GM18526 (cell line): ENCODE results near the gene SORCS2.

ENCODE experiments used
- POLR2A ChIP-seq: IDR thresholded peaks from 3 replicates; pipeline ENCODE4 v1.6.1; 2011; ENCODE audit not compliant: insufficient read length; ENCODE audit errors: extremely low read depth

Gene SORCS2

DNA sequence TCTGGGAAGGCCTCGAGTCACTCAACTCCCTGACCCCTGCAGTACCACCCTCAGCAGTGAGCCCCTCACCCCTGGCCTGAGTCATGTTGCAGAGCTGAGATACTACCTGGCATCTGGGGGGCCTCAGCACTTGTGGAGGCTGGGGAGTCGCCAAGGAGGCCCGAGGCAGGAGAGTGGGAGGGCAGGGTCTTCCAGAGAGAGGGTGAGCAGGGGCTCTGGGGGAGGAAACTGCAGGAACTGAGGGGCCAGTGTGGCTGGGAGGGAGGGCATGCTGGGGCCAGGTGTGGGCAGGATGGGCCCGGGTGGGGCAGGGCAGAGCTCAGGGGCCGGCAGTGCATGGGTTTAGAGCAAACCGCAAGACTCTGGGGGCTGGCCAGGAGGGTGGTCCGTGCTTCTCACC lies 59.7 kb downstream of the SORCS2 start:
- no peak for TF ChIP-seq POLR2A

GRCh38 chr4:7252510-7253340 lies 60.4 kb downstream of the SORCS2 start:
- TF ChIP-seq POLR2A = no peak

GRCh38 chr4:7253341-7253700 lies 61.0 kb downstream of the SORCS2 start:
- TF ChIP-seq POLR2A = no peak

DNA sequence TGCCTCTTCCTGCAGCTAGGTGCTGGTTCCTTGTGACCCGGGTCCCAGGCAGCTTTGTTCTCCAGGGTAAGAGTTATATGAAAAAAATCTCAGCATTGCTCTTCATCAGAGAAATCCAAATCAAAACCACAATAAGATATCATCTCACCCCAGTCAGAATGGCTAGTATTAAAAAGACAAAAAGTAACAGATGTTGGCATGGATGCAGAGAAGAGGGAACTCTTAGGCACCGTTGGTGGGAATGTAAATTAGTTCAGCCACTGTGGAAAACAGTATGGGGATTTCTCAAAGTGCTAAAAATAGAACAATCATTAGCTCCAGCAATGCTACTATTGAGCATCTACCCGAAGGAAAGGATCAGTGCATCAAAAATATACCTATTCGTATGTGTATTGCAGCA lies 61.5 kb downstream of the SORCS2 start:
- TF ChIP-seq POLR2A = no peak

DNA sequence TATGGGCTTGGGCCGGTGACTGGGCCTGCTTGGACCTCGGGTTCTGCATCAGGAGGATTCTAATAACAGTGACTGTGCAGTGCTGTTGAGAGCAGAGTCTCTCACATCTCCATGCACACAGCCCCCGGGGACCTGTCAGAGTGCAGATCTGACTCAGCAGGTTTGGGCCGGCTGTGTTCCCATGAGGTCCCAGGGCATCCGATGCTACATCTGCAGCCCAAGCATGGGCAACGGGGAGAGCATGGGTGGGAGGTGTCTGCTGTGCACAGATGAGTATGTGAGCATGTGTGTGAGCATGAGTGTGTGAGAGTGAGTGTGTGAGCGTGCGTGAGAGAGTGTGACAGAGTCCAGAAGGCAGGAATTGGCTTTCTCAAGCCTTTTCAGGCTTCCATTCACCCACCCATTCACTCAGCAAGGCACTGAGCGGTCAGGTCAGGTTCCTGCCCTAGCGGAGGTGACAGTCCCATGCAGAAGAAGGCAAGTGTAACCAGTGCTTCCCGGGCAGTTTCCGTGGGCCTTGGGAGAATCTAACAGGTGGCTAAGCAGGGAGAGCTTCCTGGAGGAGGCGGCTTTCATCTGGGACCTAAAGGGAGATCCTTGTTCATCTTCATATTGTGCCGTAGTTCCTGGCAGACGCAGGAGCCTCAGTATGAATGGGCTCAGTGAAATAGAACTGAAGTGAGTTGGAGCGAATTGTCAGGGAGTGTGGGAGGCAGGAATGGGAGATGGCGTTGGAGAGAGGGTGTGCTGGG lies 62.6 kb downstream of the SORCS2 start:
- no peak for TF ChIP-seq POLR2A

- no peak for TF ChIP-seq POLR2A
Measured at GRCh38 chr4:7255488-7255881, 63.1 kb downstream of the SORCS2 start.

DNA sequence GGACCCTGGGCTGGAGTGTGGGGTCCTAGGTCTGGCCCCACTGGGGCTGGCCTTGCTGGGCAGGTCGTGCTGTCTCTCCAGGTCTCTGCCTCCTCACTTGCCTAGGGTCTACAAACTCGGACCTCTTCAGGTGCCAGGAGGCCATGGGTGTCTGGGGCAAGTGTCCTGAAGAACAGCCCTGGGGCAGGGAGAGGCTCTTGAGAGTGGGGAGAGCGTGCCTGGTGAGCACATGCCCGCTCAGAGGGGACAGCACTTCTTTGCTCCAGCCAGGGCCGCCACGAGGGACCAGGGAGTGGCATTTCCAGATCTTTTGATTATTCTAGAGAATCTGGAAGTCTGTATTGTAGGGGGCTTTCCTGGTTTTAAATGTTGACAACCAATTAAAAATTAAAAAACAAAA lies 63.7 kb downstream of the SORCS2 start:
- TF ChIP-seq POLR2A = no peak

- TF ChIP-seq POLR2A = no peak
Measured at GRCh38 chr4:7256984-7257810, 64.9 kb downstream of the SORCS2 start.

DNA sequence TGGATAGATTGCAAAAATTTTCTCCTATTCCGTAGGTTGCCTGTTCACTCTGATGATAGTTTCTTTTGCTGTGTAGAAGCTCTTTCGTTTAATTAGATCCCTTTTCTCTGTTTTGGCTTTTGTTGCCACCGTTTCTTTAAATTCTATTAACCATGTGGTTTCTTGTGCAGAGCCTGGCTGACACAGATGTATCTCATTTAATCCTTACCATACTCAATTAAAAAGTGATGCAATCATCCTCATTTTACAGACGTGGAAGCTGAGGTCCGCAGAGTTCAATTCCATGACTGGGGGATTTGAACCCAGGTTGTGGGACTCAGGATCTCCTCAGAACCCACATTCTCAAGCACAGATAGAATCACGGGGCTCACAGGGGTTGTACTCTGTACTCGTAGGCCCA lies 66.7 kb downstream of the SORCS2 start:
- TF ChIP-seq POLR2A = no peak

GRCh38 chr4:7260569-7260968 lies 68.2 kb downstream of the SORCS2 start:
- no peak for TF ChIP-seq POLR2A

GRCh38 chr4:7261087-7261486 lies 68.7 kb downstream of the SORCS2 start:
- no peak for TF ChIP-seq POLR2A

GRCh38 chr4:7261536-7261935 lies 69.2 kb downstream of the SORCS2 start:
- TF ChIP-seq POLR2A = no peak

DNA sequence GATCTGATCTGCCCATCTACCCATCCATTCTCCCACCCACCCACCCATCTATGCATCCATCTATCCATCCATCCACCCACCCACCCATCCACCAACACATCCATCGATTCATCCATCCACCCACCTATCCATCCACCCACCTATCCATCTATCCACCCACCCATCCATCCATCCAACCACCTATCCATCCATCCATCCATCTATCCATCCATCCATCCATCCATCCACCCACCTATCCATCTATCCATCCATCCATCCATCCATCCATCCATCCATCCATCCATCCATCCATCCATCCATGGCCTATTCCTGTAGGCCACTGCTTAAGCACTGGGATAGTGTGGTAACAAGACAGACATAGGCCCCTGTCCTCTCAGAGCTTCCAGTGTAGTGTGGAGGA lies 69.8 kb downstream of the SORCS2 start:
- no peak for TF ChIP-seq POLR2A

GRCh38 chr4:7263166-7263565 lies 70.8 kb downstream of the SORCS2 start:
- no peak for TF ChIP-seq POLR2A

DNA sequence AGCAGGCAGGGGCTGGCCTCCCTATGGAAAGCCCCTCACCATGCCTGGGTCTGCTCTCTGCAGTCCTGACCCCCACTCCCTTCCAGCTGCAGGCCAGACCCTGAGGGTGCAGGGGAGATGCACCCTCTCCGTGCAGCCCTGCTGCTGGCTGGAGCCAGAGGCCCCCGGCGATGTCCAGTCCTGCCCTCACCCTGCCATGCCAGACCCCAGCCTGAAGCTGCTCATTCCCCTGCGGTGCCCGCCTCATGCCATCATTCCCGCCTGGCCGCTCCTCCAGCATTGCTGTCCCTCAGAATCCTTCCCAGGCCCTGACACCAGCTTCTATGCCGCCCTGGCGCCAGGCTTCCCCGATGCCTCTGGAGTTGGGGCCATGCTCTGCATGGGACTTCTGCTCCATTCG lies 72.4 kb downstream of the SORCS2 start:
- TF ChIP-seq POLR2A = no peak

- no peak for TF ChIP-seq POLR2A
Measured at GRCh38 chr4:7266525-7267292, 74.4 kb downstream of the SORCS2 start.

GRCh38 chr4:7267829-7268228 lies 75.5 kb downstream of the SORCS2 start:
- no peak for TF ChIP-seq POLR2A
